ENCODE data around the gene SYT5.
"Not testable (repeated sequence)": the region's sequence is repeated elsewhere in the genome, so short reads cannot be mapped to it uniquely, and the experiment has no call there.

SYT5 gene

DNA sequence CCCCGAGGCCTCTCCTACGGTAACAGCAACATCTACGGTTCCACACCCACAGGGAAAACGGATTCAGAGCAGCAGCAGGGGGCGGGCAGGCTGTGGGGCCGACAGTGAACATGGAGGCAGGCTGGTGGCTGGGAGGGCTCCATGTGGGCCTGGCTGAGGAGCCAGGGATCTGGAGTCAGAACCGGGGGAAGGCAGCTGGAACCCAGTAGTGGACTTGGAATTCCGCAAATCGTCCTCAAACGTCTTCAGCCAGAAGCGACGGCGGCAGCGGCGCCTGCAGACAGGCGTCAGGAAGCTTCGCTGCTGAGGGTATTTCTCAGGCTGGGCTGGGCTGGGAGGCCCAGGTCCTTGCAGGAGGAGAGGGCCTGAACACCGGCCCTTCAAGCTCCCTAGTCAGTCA, 46.7 kb upstream of the SYT5 start:
- no peak overlapping the region for H3K4me3 ChIP-seq (ENCODE audit: low read depth, low read length)
- no peak for DNase-seq (ENCODE audit: low read depth)
- TF ChIP-seq, protein P1, sequence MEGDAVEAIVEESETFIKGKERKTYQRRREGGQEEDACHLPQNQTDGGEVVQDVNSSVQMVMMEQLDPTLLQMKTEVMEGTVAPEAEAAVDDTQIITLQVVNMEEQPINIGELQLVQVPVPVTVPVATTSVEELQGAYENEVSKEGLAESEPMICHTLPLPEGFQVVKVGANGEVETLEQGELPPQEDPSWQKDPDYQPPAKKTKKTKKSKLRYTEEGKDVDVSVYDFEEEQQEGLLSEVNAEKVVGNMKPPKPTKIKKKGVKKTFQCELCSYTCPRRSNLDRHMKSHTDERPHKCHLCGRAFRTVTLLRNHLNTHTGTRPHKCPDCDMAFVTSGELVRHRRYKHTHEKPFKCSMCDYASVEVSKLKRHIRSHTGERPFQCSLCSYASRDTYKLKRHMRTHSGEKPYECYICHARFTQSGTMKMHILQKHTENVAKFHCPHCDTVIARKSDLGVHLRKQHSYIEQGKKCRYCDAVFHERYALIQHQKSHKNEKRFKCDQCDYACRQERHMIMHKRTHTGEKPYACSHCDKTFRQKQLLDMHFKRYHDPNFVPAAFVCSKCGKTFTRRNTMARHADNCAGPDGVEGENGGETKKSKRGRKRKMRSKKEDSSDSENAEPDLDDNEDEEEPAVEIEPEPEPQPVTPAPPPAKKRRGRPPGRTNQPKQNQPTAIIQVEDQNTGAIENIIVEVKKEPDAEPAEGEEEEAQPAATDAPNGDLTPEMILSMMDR (conservative IDR thresholded peaks at IDR 0.05; ENCODE audit: low read depth, low read length): no peak

DNA sequence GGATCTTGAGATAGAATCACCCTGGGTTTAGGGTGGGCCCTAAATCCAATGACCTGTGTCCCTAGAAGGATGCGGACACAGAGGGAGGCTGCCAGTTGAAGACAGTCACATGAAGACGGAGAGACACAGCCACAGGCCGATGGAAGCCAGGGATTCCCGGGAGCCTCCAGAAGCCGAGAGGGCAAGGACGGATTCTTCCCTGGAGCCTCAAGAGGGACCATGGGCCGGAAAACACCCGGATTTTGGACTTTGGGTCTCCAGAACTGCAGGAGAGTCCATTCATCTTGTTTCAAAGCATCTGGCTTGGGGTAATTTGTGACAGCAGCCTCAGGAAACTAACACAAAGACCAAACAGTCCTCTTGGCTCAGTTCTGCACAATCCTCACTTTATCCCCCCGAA, 46.2 kb upstream of the SYT5 start:
- TF ChIP-seq, protein P1 (conservative IDR thresholded peaks at IDR 0.05; ENCODE audit: low read depth, low read length): no peak
- no peak for DNase-seq (ENCODE audit: low read depth)

DNA sequence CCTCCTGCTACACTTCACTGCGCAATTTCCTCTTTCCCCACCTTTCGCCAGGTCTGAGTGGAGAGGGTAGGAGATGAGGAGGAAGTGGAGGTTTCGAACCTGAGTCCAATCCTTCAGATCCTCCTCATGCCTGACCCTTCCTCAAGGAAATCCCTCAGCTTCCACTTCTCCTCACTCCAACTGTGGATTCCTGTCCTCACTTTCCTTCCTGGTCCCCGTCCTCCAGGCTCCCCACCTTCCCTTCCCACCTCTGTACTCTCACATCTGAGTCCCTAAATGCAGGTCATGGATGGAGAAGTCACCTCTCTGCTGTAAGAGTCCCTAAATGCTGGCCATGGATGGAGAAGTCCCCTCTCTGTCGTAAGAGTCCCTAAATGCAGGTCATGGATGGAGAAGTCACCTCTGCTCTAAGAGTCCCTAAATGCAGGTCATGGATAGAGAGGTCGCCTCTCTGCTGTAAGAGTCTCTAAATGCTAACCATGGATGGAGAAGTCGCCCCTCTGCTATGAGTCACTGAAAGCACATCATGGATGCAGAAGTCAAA, 45.4 kb upstream of the SYT5 start:
- H3K4me3 ChIP-seq (ENCODE audit: low read depth, low read length): no peak overlapping the region
- TF ChIP-seq, protein P1 (conservative IDR thresholded peaks at IDR 0.05; ENCODE audit: low read depth, low read length): no peak
- DNase-seq (ENCODE audit: low read depth): no peak

More for the DNA sequence above, 46.2 kb upstream of the SYT5 start:
- no peak overlapping the region for H3K4me3 ChIP-seq (ENCODE audit: low read depth, low read length)

DNA sequence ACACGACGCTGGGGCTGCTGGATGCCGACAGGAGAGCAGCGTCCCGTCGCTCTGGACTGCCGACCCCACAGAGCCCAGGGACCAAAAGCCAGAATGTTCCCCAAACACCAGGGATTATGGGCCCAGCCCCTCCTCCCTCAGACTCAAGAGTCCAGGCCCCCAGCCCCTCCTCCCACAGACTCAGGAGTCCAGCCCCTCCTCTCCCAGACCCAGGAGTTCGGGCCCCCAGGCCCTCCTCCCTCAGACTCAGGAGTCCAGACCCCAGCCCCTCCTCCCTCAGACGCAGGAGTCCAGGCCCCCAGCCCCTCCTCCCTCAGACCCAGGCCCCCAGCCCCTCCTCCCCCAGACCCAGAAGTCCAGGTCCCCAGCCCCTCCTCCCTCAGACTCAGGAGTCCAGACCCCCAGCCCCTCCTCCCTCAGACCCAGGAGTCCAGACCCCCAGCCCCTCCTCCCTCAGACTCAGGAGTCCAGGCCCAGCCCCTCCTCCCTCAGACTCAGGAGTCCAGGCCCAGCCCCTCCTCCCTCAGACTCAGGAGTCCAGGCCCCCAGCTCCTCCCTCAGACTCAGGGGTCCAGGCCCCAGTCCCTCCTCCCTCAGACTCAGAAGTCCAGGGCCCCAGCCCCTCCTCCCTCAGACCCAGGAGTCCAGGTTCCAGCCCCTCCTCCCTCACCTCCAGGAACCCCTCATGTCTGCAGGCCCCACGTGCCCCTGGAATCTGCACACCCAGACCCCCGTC, 44.8 kb upstream of the SYT5 start:
- not testable (repeated sequence) for DNase-seq (ENCODE audit: low read depth); H3K4me3 ChIP-seq (ENCODE audit: low read depth, low read length)

DNA sequence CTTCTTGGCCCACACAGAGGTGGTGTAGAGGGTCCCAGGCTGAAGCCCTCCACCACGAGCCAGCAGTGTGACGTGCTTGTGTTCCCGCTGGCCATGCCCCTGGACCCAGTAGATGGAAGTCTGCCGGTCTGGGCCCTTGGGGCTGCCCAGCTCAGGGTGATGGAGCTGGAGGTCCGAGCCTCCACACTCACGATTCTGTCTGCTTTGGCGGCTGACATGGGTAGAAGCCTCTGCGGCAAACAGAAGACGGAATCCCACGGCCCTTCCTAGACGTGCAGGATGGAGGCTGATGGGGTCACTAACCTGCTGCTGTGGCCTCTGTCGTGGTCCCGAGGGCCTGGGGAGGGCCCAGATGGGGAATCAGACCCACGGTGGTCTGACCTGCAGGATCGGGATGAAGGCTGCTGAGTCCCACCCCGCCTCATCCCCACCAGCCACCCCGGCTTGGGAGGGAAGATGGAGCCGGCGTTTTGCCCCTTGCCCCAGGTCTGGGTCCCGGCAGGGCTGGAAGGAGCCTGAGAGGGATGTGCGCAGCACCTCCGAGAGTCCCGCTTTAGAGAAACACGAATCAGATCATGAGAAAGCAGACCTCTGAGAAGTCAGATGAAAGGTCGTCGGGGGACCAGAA, 44.1 kb upstream of the SYT5 start:
- no peak overlapping the region for H3K4me3 ChIP-seq (ENCODE audit: low read depth, low read length)
- TF ChIP-seq, protein P1 (conservative IDR thresholded peaks at IDR 0.05; ENCODE audit: low read depth, low read length): no peak
- no peak for DNase-seq (ENCODE audit: low read depth)

DNA sequence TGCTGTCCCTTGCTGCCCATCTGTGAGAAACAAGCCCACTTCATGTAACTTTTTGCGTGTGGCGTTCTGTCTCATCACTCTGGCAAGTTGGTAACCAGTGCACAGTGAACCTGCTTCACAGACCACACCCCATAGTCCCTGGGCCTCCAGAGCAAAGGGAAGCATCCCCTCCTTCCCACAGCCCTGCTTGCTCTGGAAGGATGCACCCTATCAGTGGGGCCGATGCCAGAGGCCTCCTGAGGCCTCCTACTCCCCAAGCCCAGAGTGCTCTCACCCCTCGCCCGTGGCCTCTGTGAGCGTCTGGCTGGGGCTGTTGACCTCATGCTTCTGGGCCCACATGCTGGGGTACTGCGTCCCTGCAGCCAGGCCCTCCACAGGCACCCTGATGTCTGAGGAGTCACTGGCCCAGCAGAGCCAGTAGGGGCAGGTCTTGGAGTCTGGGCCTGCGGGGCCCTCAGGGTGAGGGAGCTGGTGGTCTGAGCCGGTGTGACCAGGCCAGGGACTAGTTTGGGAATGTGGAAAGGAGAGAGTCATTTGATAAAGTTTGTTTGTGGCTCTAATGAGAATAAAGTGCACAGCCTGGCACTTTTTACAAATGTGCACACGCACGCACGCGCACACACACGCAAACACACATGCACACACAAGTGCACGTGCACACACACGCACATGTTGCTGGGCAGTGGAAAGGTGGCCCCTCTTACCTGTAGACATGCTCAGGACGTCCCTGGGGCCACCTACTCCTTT, 43.4 kb upstream of the SYT5 start:
- DNase-seq (ENCODE audit: low read depth): no peak
- H3K4me3 ChIP-seq (ENCODE audit: low read depth, low read length): no peak overlapping the region
- TF ChIP-seq, protein P1 (conservative IDR thresholded peaks at IDR 0.05; ENCODE audit: low read depth, low read length): no peak

DNA sequence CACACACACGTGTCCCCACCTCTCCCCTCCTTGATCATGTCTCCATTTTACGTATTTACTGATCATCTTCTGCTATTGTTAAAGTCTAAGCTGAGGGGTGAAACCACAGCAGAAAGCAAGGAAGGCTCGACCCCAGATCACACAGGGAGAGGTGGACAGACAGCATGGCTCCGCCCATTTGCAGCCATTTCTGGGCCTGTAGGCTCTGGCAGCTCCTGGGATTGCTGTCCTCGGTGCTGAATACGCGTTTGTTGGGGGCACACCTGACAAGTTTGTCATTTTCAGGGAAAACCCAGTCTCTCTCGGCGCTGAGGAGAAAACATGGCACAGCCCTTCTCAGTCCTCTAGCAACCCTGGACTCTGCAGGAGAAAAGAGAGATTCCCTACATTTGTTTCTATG, 40.4 kb upstream of the SYT5 start:
- no peak overlapping the region for H3K4me3 ChIP-seq (ENCODE audit: low read depth, low read length)
- no peak for DNase-seq (ENCODE audit: low read depth)
- TF ChIP-seq, protein P1 (conservative IDR thresholded peaks at IDR 0.05; ENCODE audit: low read depth, low read length): no peak
